ENCODE results near the gene TTC21B.
"Not testable (repeated sequence)": the region's sequence is repeated elsewhere in the genome, so short reads cannot be mapped to it uniquely, and the experiment has no call there.

TTC21B gene

GRCh38 chr2:165868211-165868610, 85.4 kb downstream of the TTC21B start:
- Histone ChIP-seq H3K4me3 (ENCODE audit: low read depth, low read length) (no peak overlapping the region), H3K9me3 (ENCODE audit: control insufficient read depth, insufficient read depth, low read length) (no peaks in the 10 kb centered on the region), H3K36me3 (ENCODE audit: control insufficient read depth, insufficient read depth, low read length) (0 out of 2 replicates have a peak, but pooled peaks cover 2% of the 10 kb centered on the region), H3K27ac (ENCODE audit: low read depth, low read length) (no peak overlapping the region), H3K9ac (ENCODE audit: low read depth, low read length) (no peak overlapping the region), H3K4me1 (ENCODE audit: control insufficient read depth, insufficient read depth, low read length) (no peaks in the 10 kb centered on the region), H3K27me3 (ENCODE audit: control insufficient read depth, insufficient read depth, low read length) (no peaks in the 10 kb centered on the region)

- Histone ChIP-seq H3K4me1 (ENCODE audit: control insufficient read depth, insufficient read depth, low read length) (no peaks in the 10 kb centered on the region), H3K4me3 (ENCODE audit: low read depth, low read length) (no peak overlapping the region), H3K9me3 (ENCODE audit: control insufficient read depth, insufficient read depth, low read length) (peaks cover 12% of the 10 kb centered on the region; the same call in 1 of the 2 replicates), H3K27ac (ENCODE audit: low read depth, low read length) (no peak overlapping the region), H3K36me3 (ENCODE audit: control insufficient read depth, insufficient read depth, low read length) (0 out of 2 replicates have a peak, but pooled peaks cover 2% of the 10 kb centered on the region), H3K27me3 (ENCODE audit: control insufficient read depth, insufficient read depth, low read length) (no peaks in the 10 kb centered on the region), H3K9ac (ENCODE audit: low read depth, low read length) (no peak overlapping the region)
These were observed 89.3 kb downstream of the TTC21B start for GRCh38 chr2:165864296-165864695.

- H3K27me3 ChIP-seq (ENCODE audit: control insufficient read depth, insufficient read depth, low read length) = no peaks in the 10 kb centered on the region
- 0 out of 2 replicates have a peak, but pooled peaks cover 2% of the 10 kb centered on the region for H3K36me3 ChIP-seq (ENCODE audit: control insufficient read depth, insufficient read depth, low read length)
- no peak overlapping the region for H3K27ac ChIP-seq (ENCODE audit: low read depth, low read length)
- no peak overlapping the region for H3K4me3 ChIP-seq (ENCODE audit: low read depth, low read length)
- no peak overlapping the region for H3K9ac ChIP-seq (ENCODE audit: low read depth, low read length)
- H3K4me1 ChIP-seq (ENCODE audit: control insufficient read depth, insufficient read depth, low read length) = no peaks in the 10 kb centered on the region
- H3K9me3 ChIP-seq (ENCODE audit: control insufficient read depth, insufficient read depth, low read length) = peaks cover 12% of the 10 kb centered on the region; the same call in 1 of the 2 replicates
These were observed 89.7 kb downstream of the TTC21B start for GRCh38 chr2:165863810-165864261.

GRCh38 chr2:165861083-165861482, 92.5 kb downstream of the TTC21B start:
- not testable (repeated sequence) for H3K27me3 ChIP-seq (ENCODE audit: control insufficient read depth, insufficient read depth, low read length); H3K4me1 ChIP-seq (ENCODE audit: control insufficient read depth, insufficient read depth, low read length); H3K27ac ChIP-seq (ENCODE audit: low read depth, low read length); H3K9ac ChIP-seq (ENCODE audit: low read depth, low read length); H3K36me3 ChIP-seq (ENCODE audit: control insufficient read depth, insufficient read depth, low read length); H3K4me3 ChIP-seq (ENCODE audit: low read depth, low read length)
- H3K9me3 ChIP-seq (ENCODE audit: control insufficient read depth, insufficient read depth, low read length) = peaks cover 12% of the 10 kb centered on the region; the same call in 1 of the 2 replicates

- H3K4me1 ChIP-seq (ENCODE audit: control insufficient read depth, insufficient read depth, low read length) = not testable (repeated sequence)
- H3K9me3 ChIP-seq (ENCODE audit: control insufficient read depth, insufficient read depth, low read length) = peaks cover 12% of the 10 kb centered on the region; the same call in 1 of the 2 replicates
These were observed 93.9 kb downstream of the TTC21B start for GRCh38 chr2:165859723-165860122.

GRCh38 chr2:165857876-165858275, 95.7 kb downstream of the TTC21B start:
- no peak overlapping the region for H3K9ac ChIP-seq (ENCODE audit: low read depth, low read length)
- no peaks in the 10 kb centered on the region for H3K27me3 ChIP-seq (ENCODE audit: control insufficient read depth, insufficient read depth, low read length)
- H3K36me3 ChIP-seq (ENCODE audit: control insufficient read depth, insufficient read depth, low read length) = no peaks in the 10 kb centered on the region
- H3K27ac ChIP-seq (ENCODE audit: low read depth, low read length) = no peak overlapping the region
- H3K9me3 ChIP-seq (ENCODE audit: control insufficient read depth, insufficient read depth, low read length) = peaks cover 15% of the 10 kb centered on the region; the same call in 1 of the 2 replicates
- no peak overlapping the region for H3K4me3 ChIP-seq (ENCODE audit: low read depth, low read length)
- H3K4me1 ChIP-seq (ENCODE audit: control insufficient read depth, insufficient read depth, low read length) = no peaks in the 10 kb centered on the region

More at GRCh38 chr2:165859723-165860122, 93.9 kb downstream of the TTC21B start:
- not testable (repeated sequence) for H3K27ac ChIP-seq (ENCODE audit: low read depth, low read length); H3K9ac ChIP-seq (ENCODE audit: low read depth, low read length); H3K36me3 ChIP-seq (ENCODE audit: control insufficient read depth, insufficient read depth, low read length); H3K4me3 ChIP-seq (ENCODE audit: low read depth, low read length); H3K27me3 ChIP-seq (ENCODE audit: control insufficient read depth, insufficient read depth, low read length)

- Histone ChIP-seq H3K36me3 (ENCODE audit: control insufficient read depth, insufficient read depth, low read length) (no peaks in the 10 kb centered on the region), H3K27me3 (ENCODE audit: control insufficient read depth, insufficient read depth, low read length) (no peaks in the 10 kb centered on the region)
These were observed 101.2 kb downstream of the TTC21B start for GRCh38 chr2:165852394-165852793.

GRCh38 chr2:165847001-165847400, 106.6 kb downstream of the TTC21B start:
- no peaks in the 10 kb centered on the region for H3K36me3 ChIP-seq (ENCODE audit: control insufficient read depth, insufficient read depth, low read length)
- no peak overlapping the region for H3K9ac ChIP-seq (ENCODE audit: low read depth, low read length)
- peaks cover 48% of the 10 kb centered on the region for H3K4me1 ChIP-seq (ENCODE audit: control insufficient read depth, insufficient read depth, low read length)
- H3K27me3 ChIP-seq (ENCODE audit: control insufficient read depth, insufficient read depth, low read length) = no peaks in the 10 kb centered on the region
- H3K27ac ChIP-seq (ENCODE audit: low read depth, low read length) = no peak overlapping the region
- no peak overlapping the region for H3K4me3 ChIP-seq (ENCODE audit: low read depth, low read length)
- H3K9me3 ChIP-seq (ENCODE audit: control insufficient read depth, insufficient read depth, low read length) = no peaks in the 10 kb centered on the region

More at GRCh38 chr2:165852394-165852793, 101.2 kb downstream of the TTC21B start:
- Histone ChIP-seq H3K9me3 (ENCODE audit: control insufficient read depth, insufficient read depth, low read length) (0 out of 2 replicates have a peak, but pooled peaks cover 8% of the 10 kb centered on the region), H3K9ac (ENCODE audit: low read depth, low read length) (no peak overlapping the region), H3K4me3 (ENCODE audit: low read depth, low read length) (no peak overlapping the region), H3K27ac (ENCODE audit: low read depth, low read length) (no peak overlapping the region), H3K4me1 (ENCODE audit: control insufficient read depth, insufficient read depth, low read length) (no peaks in the 10 kb centered on the region)

- Histone ChIP-seq H3K4me3 (ENCODE audit: low read depth, low read length) (no peak overlapping the region), H3K4me1 (ENCODE audit: control insufficient read depth, insufficient read depth, low read length) (peaks cover 49% of the 10 kb centered on the region), H3K27me3 (ENCODE audit: control insufficient read depth, insufficient read depth, low read length) (no peaks in the 10 kb centered on the region), H3K36me3 (ENCODE audit: control insufficient read depth, insufficient read depth, low read length) (no peaks in the 10 kb centered on the region), H3K27ac (ENCODE audit: low read depth, low read length) (no peak overlapping the region), H3K9ac (ENCODE audit: low read depth, low read length) (no peak overlapping the region), H3K9me3 (ENCODE audit: control insufficient read depth, insufficient read depth, low read length) (no peaks in the 10 kb centered on the region)
These were observed 107.5 kb downstream of the TTC21B start for GRCh38 chr2:165846056-165846455.

GRCh38 chr2:165844216-165844615, 109.4 kb downstream of the TTC21B start:
- peaks cover 51% of the 10 kb centered on the region for H3K4me1 ChIP-seq (ENCODE audit: control insufficient read depth, insufficient read depth, low read length)
- peak overlapping the region; percentile 86 for H3K27ac ChIP-seq (ENCODE audit: low read depth, low read length)
- H3K9ac ChIP-seq (ENCODE audit: low read depth, low read length) = peak overlapping the region; percentile 26; the same call in 1 of the 2 replicates
- H3K36me3 ChIP-seq (ENCODE audit: control insufficient read depth, insufficient read depth, low read length) = no peaks in the 10 kb centered on the region
- no peaks in the 10 kb centered on the region for H3K9me3 ChIP-seq (ENCODE audit: control insufficient read depth, insufficient read depth, low read length)
- peak overlapping the region; percentile 29 for H3K4me3 ChIP-seq (ENCODE audit: low read depth, low read length)
- H3K27me3 ChIP-seq (ENCODE audit: control insufficient read depth, insufficient read depth, low read length) = no peaks in the 10 kb centered on the region

- H3K4me3 ChIP-seq (ENCODE audit: low read depth, low read length) = no peak overlapping the region
- H3K36me3 ChIP-seq (ENCODE audit: control insufficient read depth, insufficient read depth, low read length) = no peaks in the 10 kb centered on the region
- H3K4me1 ChIP-seq (ENCODE audit: control insufficient read depth, insufficient read depth, low read length) = peaks cover 51% of the 10 kb centered on the region
- H3K9me3 ChIP-seq (ENCODE audit: control insufficient read depth, insufficient read depth, low read length) = no peaks in the 10 kb centered on the region
- no peaks in the 10 kb centered on the region for H3K27me3 ChIP-seq (ENCODE audit: control insufficient read depth, insufficient read depth, low read length)
- no peak overlapping the region for H3K27ac ChIP-seq (ENCODE audit: low read depth, low read length)
- no peak overlapping the region for H3K9ac ChIP-seq (ENCODE audit: low read depth, low read length)
These were observed 110.2 kb downstream of the TTC21B start for GRCh38 chr2:165843351-165843750.

Data from HUES48 (cell line).